Left renal cortex interstitium (tissue), 4 donors: Measurements from ENCODE around the gene P2RX6. TPM values are rescaled to one million over a fixed set of nuclear protein-coding genes. Genes with fewer than 3 reads are reported as not detected.
"Not testable (repeated sequence)": the region's sequence is repeated elsewhere in the genome, so short reads cannot be mapped to it uniquely, and the experiment has no call there.

ENCODE experiments used
- DNase-seq, 4 donors: peaks; one replicate each; pipeline ENCODE4 v3.0.0-alpha.2; 2013; ENCODE audit warnings: low read depth in 4 of 4, low spot score in 2 of 4, missing footprints in 1 of 4
- polyA plus RNA-seq, 4 donors: library from polyadenylated mRNA; unstranded; fragments of 120-200 nt; gene quantifications; one replicate each; pipeline ENCODE4 v1.2.1, GENCODE V29; 2013; ENCODE audit not compliant: insufficient read length in 4 of 4

P2RX6 gene
- polyA plus RNA-seq, 4 donors: 0.92 to 2.3 (median 1.8) TPM

- not testable (repeated sequence) for DNase-seq
Observed at GRCh38 chr22:21071796-21072195, 56.8 kb downstream of the P2RX6 start.

GRCh38 chr22:21073023-21073422, 58.1 kb downstream of the P2RX6 start:
- no peak for DNase-seq

- DNase-seq: no peak
Observed at GRCh38 chr22:21073482-21073881, 58.5 kb downstream of the P2RX6 start.

GRCh38 chr22:21074102-21074715, 59.2 kb downstream of the P2RX6 start:
- DNase-seq: no peak

- no peak for DNase-seq
Observed at GRCh38 chr22:21075516-21076138, 60.7 kb downstream of the P2RX6 start.

GRCh38 chr22:21076912-21077625, 62.1 kb downstream of the P2RX6 start:
- DNase-seq: no peak

Other genes starting within 250 kb of the P2RX6 start
- 1 to 10 TPM; 2.2 to 7.4 (median 3.1) TPM for gene SERPIND1, start 241.1 kb upstream of the P2RX6 start, polyA plus RNA-seq
- 100 to 1,000 TPM in 1 of 4 donors, 10 to 100 TPM in 3; 54.2 to 105 (median 77.0) TPM for gene PI4KA, start 156.4 kb upstream of the P2RX6 start, polyA plus RNA-seq
- 10 to 100 TPM; 30.1 to 33.8 (median 30.4) TPM for gene SNAP29, start 156.2 kb upstream of the P2RX6 start, polyA plus RNA-seq
- gene CRKL, start 97.8 kb upstream of the P2RX6 start, polyA plus RNA-seq: 10 to 100 TPM; 57.0 to 66.0 (median 61.4) TPM
- gene AIFM3, start 47.9 kb upstream of the P2RX6 start, polyA plus RNA-seq: 1 to 10 TPM in 1 of 4 donors, under 1 TPM in 3; 0.54 to 1.3 (median 0.85) TPM
- gene LZTR1, start 32.9 kb upstream of the P2RX6 start, polyA plus RNA-seq: 10 to 100 TPM; 36.7 to 71.0 (median 54.6) TPM
- gene THAP7, start 13.0 kb upstream of the P2RX6 start, polyA plus RNA-seq: 10 to 100 TPM; 16.0 to 28.9 (median 22.5) TPM
- 1 to 10 TPM in 3 of 4 donors, under 1 TPM in 1; 0.99 to 1.8 (median 1.5) TPM for gene SLC7A4, start 17.4 kb downstream of the P2RX6 start, polyA plus RNA-seq
- gene LRRC74B, start 30.8 kb downstream of the P2RX6 start, polyA plus RNA-seq: under 1 TPM; 0.16 to 0.30 (median 0.19) TPM